GM19372 (cell line): Measurements from ENCODE around the gene CELF6.

Source experiments
- ATAC-seq: cut with Tn5 transposase; IDR thresholded peaks from one replicate; pipeline ENCODE4 v1.9.1; 2021; ENCODE audit warnings: mild to moderate bottlenecking, low read depth, moderate library complexity; ENCODE audit not compliant: unreplicated experiment

CELF6 gene

GRCh38 chr15:72319360-72319984 is 485 bp downstream of the CELF6 start:
- ATAC-seq, result peak; percentile 25

- no peak for ATAC-seq
These were observed 1.5 kb downstream of the CELF6 start for GRCh38 chr15:72318408-72318942.

- ATAC-seq, result no peak
These were observed 4.1 kb downstream of the CELF6 start for GRCh38 chr15:72315706-72316370.

- ATAC-seq, result no peak
These were observed 6.1 kb downstream of the CELF6 start for GRCh38 chr15:72313881-72314280.

GRCh38 chr15:72313448-72313840 is 6.5 kb downstream of the CELF6 start:
- ATAC-seq, result no peak

GRCh38 chr15:72312605-72313447 is 7.1 kb downstream of the CELF6 start:
- no peak for ATAC-seq

- ATAC-seq, result no peak
These were observed 12.9 kb downstream of the CELF6 start for GRCh38 chr15:72307026-72307425.

- ATAC-seq, result no peak
These were observed 13.7 kb downstream of the CELF6 start for GRCh38 chr15:72306211-72306785.

- no peak for ATAC-seq
These were observed 15.4 kb downstream of the CELF6 start for GRCh38 chr15:72304596-72304995.

- no peak for ATAC-seq
These were observed 17.0 kb downstream of the CELF6 start for GRCh38 chr15:72302955-72303354.

GRCh38 chr15:72289597-72290325 is 30.2 kb downstream of the CELF6 start:
- no peak for ATAC-seq

- ATAC-seq, result no peak
These were observed 31.0 kb downstream of the CELF6 start for GRCh38 chr15:72288796-72289596.

GRCh38 chr15:72285927-72286516 is 33.9 kb downstream of the CELF6 start:
- ATAC-seq, result no peak

- no peak for ATAC-seq
These were observed 34.6 kb downstream of the CELF6 start for GRCh38 chr15:72285402-72285801.

- no peak for ATAC-seq
These were observed 35.2 kb downstream of the CELF6 start for GRCh38 chr15:72284781-72285180.

- ATAC-seq, result no peak
These were observed 38.2 kb downstream of the CELF6 start for GRCh38 chr15:72281713-72282112.

- ATAC-seq, result no peak
These were observed 39.2 kb downstream of the CELF6 start for GRCh38 chr15:72280751-72281150.

GRCh38 chr15:72278737-72279136 is 41.2 kb downstream of the CELF6 start:
- no peak for ATAC-seq

- ATAC-seq, result no peak
These were observed 43.6 kb downstream of the CELF6 start for GRCh38 chr15:72276326-72276700.
